Right ventricle myocardium inferior (tissue), 1 donor: ENCODE results near the gene LTK. TPM values are rescaled to one million over a fixed set of nuclear protein-coding genes. Genes with fewer than 3 reads are reported as not detected.

ENCODE experiments used
- ATAC-seq: fragments of 200-7000 bp; cut with Tn5 transposase; one replicate; pipeline ENCODE4 v1.9.1; 2020; ENCODE audit warnings: mild to moderate bottlenecking, moderate library complexity
- DNase-seq: peaks from one replicate; pipeline ENCODE4 v3.0.0; 2021; ENCODE audit errors: missing footprints
- intact Hi-C: fragments of 100-400 bp; cut with DNase I; formaldehyde crosslinking; loops from one replicate; pipeline ENCODE4 v1.11.0; 2022
- total RNA-seq: library from RNA; stranded (reverse); fragmentation: NEBNext Ultra II Directional; extraction: Animal tissue kit (Norgen Biotek cat#: 25700); gene quantifications from one replicate; pipeline ENCODE4 v1.2.1, GENCODE V29; 2021
- donor health status: DM: no; HTN: yes; CAD: no; lungs with severe emphysema.

The LTK gene
- total RNA-seq, 1 donor from 2014 or later, result 1.5 TPM

GRCh38 chr15:41543521-41543870 lies 29.9 kb upstream of the LTK start:
- intact Hi-C loops, result no loop called here
- DNase-seq (no peak), ATAC-seq (no peak)

- DNase-seq (no peak), ATAC-seq (no peak)
- intact Hi-C loops, result no loop called here
These were observed 23.2 kb upstream of the LTK start for GRCh38 chr15:41536866-41537265.

GRCh38 chr15:41535544-41535943 lies 21.9 kb upstream of the LTK start:
- ATAC-seq, result no peak
- DNase-seq, result no peak
- intact Hi-C loops, result no loop called here

GRCh38 chr15:41530363-41530956 lies 16.8 kb upstream of the LTK start:
- ATAC-seq (no peak), DNase-seq (no peak)
- intact Hi-C loops, result no loop called here

GRCh38 chr15:41523097-41523496 lies 9.5 kb upstream of the LTK start:
- DNase-seq (no peak), ATAC-seq (no peak)
- intact Hi-C loops, result no loop called here

- ATAC-seq (no peak), DNase-seq (no peak)
- intact Hi-C loops, result no loop called here
These were observed 8.0 kb upstream of the LTK start for GRCh38 chr15:41521614-41522013.

GRCh38 chr15:41520636-41521035 lies 7.0 kb upstream of the LTK start:
- no peak for ATAC-seq
- intact Hi-C loops, result no loop called here
- DNase-seq, result no peak

- intact Hi-C loops, result no loop called here
- no peak for ATAC-seq
These were observed 4.3 kb upstream of the LTK start for GRCh38 chr15:41517895-41518449.

GRCh38 chr15:41512940-41513505 lies 604 bp downstream of the LTK start:
- DNase-seq (no peak), ATAC-seq (no peak)
- intact Hi-C loops, result no loop called here

More at GRCh38 chr15:41517895-41518449, 4.3 kb upstream of the LTK start:
- no peak for DNase-seq

- ATAC-seq (peak; percentile 21), DNase-seq (no peak)
- intact Hi-C loops, result no loop called here
These were observed 1.1 kb downstream of the LTK start for GRCh38 chr15:41512512-41512939.

- intact Hi-C loops, result no loop called here
- ATAC-seq (no peak), DNase-seq (no peak)
These were observed 1.7 kb downstream of the LTK start for GRCh38 chr15:41511899-41512369.

GRCh38 chr15:41511331-41511898 lies 2.2 kb downstream of the LTK start:
- intact Hi-C loops, result no loop called here
- ATAC-seq (no peak), DNase-seq (no peak)

GRCh38 chr15:41510728-41511127 lies 2.9 kb downstream of the LTK start:
- intact Hi-C loops, result no loop called here
- no peak for ATAC-seq
- no peak for DNase-seq

GRCh38 chr15:41507820-41508290 lies 5.8 kb downstream of the LTK start:
- intact Hi-C loops, result no loop called here
- ATAC-seq (no peak), DNase-seq (no peak)

- DNase-seq, result no peak
These were observed 6.8 kb downstream of the LTK start for GRCh38 chr15:41506796-41507341.

GRCh38 chr15:41505776-41506175 lies 7.9 kb downstream of the LTK start:
- ATAC-seq, result no peak
- no peak for DNase-seq
- intact Hi-C loops, result no loop called here

More at GRCh38 chr15:41506796-41507341, 6.8 kb downstream of the LTK start:
- intact Hi-C loops, result no loop called here
- no peak for ATAC-seq

- ATAC-seq (no peak), DNase-seq (no peak)
- intact Hi-C loops, result no loop called here
These were observed 8.7 kb downstream of the LTK start for GRCh38 chr15:41504751-41505492.

- DNase-seq (no peak), ATAC-seq (no peak)
- intact Hi-C loops, result no loop called here
These were observed 10.0 kb downstream of the LTK start for GRCh38 chr15:41503669-41504010.
